GM18909 (cell line): ENCODE data around the gene CDH20.
A peak's percentile ranks its signal among the peaks of the same experiment; 100 is the strongest.

Experiments
- ATAC-seq: cut with Tn5 transposase; IDR thresholded peaks from one replicate; pipeline ENCODE4 v1.9.1; 2021; ENCODE audit warnings: mild to moderate bottlenecking; ENCODE audit not compliant: unreplicated experiment, poor library complexity

CDH20 gene

DNA sequence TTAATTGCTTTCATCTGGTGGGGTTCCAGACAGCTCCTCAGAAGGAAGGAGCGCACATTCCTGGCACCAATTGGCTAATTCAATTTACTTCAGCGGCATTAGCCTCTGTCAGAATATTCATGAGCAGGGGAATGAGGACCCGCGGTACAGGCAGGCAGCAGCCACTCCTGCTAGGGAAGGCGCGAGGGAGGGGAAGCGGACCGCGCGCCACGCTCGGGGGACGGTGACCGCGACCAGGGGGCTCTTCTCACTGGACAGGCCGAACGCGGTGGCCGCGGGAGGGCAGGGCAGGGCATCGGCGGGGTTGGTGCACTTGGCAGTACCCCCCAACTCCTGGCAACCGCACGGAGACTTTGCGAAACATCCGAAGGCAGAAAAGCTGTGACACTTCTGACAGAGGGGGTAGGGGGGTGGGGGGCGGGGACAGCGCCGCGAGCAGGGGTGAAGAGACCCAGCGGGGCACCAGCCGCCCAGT, at the start of gene CDH20:
Gene CDH20, plus strand, starts transcription at position 160 of the 475 bp plus-strand sequence.
- ATAC-seq = no peak

DNA sequence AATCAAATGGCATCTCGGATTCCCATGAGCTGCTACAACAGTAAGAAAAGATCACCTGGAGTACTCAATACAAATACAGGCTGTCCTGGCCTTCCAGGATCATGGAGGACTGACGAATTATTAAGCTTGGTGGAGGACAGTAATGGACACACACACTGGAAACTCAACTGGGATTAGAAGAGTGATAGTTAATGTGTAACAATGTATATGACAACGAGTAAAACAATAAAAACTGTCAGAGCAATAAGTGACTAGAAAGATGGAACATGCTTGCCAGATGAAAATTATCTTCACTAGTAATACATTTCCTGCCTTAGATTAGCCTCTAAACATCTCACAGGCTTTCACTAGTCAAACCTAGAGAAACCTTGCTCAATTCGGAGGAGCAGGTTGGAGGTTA, 49.2 kb upstream of the CDH20 start:
- no peak for ATAC-seq

DNA sequence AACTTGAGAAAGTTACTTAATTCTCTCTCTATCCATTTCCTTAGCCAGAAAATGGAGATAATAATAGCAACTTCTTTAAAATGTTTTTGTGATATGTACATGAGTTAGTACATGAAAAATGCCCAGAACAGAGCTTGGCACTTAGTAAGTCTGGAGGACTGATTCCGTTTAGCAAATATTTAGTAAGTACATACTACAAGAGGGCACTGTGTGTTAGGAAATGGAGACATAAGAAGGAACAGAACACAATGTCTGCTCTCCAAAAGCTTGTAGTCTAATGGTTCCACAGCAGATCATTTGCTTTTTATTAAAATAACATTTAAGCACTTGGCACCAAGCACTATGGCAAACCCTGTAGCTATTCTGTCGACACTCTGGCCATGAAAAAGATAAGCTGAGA, 47.5 kb upstream of the CDH20 start:
- no peak for ATAC-seq

DNA sequence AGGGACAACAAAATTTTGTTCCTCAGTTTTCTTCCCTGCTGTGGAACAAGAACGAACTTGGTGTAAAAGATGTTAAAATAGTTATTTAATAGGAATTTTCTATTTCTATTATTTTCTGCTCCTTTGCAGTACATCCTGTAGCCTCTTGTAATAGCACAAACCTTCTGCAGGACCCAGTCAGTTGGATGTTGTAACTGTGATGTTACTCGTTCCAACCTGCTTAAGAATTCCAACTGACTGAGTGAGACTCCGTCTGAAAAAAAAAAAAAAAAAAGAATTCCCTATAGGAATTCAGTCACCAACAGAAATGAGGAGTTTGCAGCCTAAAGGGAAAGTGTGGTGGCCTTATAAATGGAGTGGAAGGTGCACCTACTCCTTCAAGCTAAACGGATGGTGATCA, 46.4 kb upstream of the CDH20 start:
- no peak for ATAC-seq

DNA sequence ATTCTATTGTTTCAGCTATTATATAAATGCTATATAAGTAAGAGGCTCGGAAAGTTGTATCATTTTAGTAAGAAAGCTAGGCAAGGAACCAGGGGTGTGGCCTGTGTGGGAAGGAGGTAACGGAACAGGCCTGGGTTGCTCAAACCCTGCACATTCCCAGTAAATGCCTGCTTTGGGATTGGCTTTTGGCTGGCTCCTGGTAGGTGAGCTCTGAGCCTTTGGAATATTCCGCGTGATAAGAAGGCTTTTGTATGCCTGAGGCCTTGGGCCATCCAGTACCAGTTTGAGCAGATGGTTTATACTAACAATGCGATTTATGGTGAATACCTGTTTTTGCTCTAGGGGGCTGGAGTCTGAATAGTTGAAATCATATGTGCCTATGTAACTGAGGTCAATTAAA, 42.6 kb upstream of the CDH20 start:
- no peak for ATAC-seq

DNA sequence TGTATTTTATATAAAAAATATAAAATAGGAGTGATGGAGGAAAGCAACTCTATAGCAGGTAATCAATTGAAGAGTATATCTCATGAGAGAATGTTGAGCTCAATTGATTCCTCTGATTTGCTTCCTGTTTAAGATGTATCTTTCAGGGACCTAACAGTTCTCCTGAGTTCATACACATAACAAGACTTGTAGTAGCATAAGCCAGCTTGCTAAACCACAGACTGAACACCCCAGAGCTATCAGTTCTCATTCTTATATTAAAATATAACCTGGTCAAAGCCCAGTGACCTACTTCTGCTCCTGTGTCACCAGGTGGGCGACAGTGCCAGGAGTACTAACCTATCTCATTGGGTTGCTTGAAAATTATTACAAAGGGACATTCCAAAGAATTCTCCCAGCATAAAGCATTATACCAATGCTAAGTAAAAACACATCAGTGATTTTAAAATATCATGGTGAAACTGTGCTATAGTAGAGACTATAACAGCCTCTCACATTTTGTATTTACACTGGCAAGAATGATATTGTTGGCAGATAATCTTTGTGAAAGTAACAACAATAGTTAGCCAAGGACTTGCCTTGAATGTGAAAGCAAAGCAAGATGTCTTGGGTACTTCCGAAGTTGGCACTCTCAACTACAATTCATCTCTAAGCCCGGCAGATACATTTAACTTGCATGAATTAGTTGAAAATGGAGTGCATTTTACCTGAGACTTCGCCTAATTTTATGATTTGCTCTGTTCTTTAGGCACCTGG, 40.8 kb upstream of the CDH20 start:
- ATAC-seq = no peak

DNA sequence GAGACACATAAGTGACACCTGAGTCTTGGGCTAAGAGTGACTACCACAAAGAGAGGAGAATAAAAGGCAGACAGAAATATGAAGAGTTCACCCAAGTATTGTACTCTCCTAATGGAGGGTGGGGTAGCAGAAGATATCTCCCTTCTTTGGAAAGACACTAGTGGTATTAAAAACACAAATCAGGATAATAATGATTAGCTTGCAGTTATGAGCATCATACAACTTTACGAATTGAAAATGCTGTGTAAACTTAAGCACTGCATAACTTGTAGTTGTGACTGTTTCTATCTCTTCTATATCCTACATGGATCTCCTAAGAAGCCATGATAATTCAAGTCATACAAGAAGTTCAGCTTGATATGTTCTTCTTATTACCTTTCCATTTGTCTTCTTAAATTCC, 38.1 kb upstream of the CDH20 start:
- ATAC-seq = no peak

DNA sequence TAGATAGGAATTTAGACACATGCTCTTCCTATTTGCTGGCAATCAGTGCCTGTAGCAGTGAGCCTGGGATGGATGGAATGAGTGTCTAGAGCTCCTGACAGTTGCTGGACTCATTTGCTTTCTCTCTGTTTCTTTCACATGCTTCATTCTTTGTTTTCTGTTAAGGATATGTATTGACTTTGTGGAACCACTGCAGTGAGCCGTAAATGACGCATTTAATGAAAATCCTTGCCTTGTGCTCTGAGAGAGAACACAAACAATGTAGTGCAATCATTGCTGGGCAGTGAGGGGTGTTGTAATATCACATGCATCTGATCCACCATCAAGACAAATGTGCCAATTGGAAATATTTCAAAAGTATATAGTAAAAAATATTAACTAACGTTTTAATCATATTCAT, 25.2 kb upstream of the CDH20 start:
- no peak for ATAC-seq

DNA sequence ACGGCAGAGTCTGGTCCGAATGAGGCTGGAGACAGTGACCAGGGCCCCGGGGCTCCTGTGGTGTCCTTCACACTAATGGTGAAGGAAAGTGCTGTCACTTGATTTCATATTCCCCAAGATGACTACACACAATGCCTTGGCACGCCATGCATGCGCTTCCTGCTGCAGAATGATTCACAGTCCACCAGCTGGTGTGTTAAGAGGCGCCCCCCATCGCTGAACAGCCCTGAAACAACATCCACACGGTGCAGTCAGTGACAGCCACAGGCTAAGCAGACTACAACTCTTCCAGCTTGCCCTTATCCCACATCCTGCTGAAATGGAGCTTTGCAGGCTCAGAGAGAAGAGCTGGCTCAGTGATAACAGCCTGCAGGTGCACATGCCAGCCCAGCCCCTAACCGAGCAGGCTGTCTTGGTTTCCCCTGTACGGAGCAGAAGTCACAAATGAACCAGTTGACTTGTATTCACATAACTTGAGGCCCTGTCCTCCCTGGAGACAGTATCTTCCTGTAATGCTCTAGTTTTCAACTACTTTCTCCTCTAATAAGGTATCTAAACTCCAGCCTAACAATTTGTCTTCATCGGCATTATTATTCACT, 24.3 kb upstream of the CDH20 start:
- no peak for ATAC-seq

DNA sequence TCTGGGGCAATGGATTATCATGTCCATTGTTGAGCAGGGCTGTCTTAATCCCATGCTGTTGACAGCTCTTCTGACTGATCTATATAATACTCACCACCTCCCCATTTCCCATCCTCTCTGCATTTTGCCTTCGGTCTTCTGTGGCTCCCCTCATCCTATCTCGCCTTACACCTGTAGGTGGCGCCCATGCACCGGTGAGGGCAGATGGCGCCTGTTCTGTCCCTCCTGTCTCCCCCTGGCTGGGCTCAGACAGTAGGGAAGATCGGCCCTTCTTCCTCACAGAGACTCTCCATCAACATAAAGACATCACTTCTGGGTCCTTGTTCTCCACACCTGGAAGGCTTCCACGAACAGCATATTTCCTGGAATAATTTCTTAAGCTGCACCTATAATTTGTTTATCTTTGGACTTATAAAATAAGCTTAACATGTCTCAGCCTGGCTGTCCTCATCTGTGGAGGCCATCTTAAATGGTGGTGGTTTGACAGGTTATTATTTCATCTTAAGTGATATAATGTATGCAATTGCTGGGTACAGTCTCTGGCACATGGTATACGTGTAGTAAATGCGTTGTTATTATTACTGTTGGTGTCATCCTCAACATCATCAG, 10.9 kb upstream of the CDH20 start:
- peak; percentile 96 for ATAC-seq

DNA sequence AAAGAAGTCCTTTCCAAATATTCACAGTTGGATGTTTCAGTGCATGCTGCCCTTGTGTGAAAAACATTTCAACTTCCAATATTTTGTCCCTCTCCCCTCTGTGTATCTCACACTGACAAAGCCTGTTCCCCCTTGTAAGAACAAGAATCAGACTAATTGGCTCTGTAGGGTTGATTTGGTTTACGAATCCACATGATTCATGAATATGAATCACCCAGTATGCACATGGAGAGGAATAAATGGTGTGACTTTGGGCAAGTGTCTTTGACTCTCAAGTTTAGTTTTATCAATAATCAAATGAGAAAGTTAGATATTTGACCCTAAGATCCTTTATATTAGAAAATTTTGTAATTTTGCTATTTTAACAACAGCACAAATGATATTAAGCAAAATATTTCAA, 9.3 kb upstream of the CDH20 start:
- no peak for ATAC-seq

DNA sequence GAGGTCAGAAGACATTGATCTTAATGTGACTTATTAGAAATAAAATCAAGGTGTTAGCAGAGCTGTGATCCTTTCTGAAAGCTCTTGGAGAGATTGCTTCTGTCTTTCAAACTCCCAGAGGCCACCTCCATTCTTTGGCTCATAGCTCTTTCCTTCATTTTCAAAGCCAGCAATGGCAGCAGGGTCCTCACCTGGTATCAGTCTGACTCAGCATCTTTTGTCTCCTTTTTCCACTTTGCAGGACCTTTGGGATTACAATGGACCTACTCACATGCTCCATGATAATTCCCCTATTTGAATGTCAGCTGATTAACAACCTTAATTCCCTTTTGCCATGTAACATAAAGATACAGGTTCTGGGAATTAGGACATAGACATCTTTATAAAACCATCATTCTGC, 6.8 kb upstream of the CDH20 start:
- ATAC-seq = no peak

DNA sequence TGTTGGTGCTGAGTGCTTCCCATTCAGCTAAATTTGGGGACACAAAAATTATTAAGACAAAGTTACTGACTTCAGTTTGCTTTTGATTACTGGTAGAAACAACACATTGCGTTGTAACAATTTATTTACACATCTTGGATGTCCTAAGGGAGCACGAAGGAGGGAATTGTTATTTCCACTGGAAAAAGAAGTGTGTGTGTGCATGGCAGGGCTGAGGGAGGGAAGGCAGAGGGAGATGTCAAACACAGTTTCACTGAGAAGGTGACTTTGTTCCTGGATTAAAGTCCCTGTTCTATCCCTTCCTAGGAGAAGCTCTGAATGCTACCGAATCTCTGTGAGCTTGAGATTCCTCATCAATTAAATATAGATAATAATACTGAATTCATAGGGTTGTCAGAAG, 3.8 kb upstream of the CDH20 start:
- no peak for ATAC-seq

DNA sequence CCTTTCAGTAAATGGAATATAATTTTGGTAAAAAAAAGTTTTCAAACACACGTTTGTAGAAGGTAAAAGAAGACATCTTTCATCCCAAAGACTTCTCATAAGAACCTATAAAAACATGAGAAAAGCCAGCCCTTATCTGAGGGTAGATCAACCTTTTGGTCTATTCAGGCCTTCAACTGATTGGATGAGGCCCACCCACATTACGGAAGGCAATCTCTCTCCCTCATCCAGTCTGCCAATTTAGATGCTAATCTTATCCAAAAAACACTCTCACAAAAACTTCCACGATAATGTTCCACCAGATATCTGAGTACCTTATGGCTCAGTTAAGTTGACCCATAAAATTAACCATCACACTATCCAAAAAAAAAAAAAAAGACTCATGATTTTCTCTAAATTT, 2.2 kb upstream of the CDH20 start:
- ATAC-seq = no peak

DNA sequence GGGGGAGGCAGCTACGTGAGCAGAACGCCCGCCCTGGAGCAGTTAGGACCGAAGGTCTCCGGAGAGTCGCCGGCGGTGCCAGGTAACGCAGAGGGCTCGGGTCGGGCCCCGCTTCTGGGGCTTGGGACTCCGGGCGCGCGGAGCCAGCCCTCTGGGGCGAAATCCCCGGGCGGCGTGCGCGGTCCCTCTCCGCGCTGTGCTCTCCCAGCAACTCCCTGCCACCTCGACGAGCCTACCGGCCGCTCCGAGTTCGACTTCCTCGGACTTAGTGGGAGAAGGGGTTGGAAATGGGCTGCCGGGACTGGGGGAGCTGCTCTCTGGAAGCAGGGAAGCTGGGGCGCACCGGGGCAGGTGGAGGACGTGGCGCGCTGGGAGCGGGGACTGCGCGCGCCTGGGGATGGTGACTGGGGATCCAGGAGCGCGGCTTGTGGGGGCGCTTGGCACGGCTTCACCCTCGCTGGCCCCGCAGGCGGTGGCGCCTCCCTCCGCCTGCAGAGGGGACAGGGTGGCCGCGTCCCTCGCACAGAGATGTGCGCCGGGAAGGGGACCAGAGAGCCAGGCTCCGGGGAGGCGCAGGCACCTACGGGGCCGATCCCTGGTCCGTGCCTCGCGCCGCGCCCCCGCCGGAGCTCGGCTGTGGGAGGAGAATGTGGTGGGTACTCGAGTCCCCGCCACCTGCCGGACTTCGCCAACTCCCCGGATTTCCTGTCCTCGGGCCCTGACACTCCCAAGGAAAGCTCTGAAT, 688 bp downstream of the CDH20 start:
- ATAC-seq = no peak

DNA sequence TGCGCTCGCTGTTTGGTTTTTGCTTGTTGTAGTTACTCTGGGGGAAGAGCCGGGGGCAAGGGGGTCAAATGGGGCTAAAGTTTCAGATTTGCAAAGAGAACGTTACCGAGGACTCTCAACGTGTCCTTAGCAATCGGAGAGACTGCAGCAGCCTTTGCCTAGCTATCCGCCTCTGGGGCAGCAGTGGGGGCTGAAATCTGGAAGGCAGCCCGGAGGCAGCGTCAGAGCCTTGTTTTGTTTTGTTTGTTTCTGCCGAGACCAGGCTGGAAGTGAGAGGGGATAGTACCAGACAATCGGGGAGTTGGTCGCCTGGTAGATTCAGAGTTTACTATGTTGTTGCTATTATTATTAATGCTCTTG, 1.2 kb downstream of the CDH20 start:
- ATAC-seq = no peak

DNA sequence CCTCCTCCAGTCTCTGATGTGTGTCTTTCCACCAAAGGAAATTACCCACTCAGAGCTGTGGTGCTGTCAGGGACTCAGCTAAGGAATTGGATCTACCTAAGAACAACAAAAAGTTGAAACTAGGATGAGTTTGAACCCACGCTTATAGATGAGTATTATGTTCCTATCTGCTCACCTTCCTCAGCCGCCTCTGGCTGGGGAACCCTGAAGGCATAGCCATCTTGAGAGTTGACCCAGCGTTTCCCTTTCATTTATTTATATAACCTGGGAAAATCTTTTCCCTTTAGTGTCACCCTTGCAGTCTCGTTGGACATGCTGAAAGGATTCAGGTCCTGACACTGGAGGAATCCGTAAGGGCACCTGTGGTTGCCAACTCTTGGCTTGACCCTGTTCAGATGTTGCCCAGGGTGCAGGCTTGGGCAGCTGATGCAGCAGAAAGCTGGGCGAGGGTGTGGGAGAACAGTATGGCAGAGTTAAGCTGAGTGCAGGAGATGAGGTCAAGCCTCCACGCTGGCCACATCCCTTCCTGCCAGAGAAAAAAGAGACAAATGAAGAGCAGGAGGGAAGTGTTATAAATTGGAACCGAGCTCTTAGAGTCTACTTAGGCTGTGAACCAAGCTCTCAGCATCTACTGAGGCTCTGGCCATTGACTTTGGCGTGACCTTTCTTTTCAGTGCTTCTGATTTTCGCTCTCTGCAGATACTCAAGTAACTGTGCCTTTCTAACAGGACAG, 1.9 kb downstream of the CDH20 start:
- no peak for ATAC-seq

DNA sequence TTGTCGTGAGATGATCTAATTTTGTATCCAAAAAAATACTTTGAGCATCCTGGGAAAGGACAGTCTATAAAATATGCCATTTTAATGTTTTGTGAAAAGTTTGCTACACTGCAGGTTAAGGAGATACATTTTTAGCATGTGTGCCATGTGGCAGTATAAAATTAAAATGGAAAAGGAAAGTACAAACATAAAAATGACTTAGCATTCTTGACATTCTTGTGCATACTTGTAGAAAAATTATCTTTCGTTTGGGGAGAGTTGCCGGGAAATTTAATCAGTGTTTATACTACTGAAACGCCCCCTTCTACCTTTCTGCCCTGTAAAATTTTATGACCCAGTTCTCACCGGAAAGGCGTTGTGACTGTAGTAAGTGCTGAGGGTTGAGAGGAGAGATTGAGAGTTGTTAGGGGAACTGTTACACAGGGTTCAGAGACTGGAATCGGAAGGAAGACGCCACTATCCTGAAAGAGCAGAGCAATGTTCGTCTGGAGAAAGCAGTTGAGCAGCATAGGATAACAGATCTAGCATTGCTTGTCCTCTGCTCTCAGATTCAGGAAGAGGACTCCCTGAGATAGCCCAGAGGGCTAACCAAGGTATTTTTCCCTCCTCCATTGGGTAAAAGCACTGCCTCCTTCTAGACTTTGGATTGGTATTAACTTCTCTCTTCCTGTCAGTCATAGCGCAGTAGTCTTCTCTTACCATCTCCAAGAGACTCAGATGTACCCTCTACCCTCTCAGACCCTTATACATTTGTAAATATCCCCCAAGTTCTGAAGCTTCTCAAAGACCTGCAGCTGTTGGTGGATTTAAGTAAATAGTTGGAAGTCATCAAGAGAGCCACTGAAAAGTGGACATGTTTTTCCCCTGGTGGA, 2.7 kb downstream of the CDH20 start:
- no peak for ATAC-seq

DNA sequence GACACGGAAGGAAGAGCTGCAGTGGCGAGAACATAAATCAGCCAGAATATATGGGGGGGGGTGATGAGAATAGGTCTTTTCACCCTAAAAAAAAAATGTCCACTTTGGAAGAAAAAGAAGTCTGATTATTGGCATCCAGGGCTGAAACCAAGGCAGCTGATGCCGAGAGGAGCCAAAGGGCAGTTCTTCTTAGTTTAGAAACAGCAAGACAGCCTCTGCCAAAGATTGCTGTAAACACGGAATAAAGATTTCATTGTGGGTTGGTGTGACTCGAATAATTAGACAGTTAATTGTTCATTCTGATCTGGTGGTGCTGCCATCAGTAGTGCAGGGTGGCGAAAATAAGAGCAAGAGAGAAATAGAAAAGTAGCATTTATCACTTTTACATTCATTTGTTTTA, 3.5 kb downstream of the CDH20 start:
- ATAC-seq = no peak

DNA sequence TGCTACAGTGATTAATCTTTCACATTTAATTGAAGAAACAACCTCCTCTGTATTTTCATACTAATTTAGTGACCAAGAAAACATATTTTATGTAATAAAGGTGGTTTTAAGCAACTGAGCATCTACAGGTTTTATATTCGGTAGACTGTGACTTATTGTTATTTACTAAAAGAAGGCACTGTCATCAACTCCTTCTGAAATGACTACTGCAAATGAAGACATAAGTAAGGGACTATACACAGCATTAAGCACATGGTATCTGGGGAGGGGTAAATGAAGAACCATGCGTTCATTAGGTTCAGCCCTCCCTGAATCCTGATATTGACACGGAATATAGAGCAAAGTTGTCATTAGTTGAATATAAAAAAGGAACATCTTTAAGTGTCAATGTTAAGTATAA, 4.3 kb downstream of the CDH20 start:
- ATAC-seq = no peak
